B cell (primary cell): ENCODE data around the gene SACM1L. TPM values are rescaled to one million over a fixed set of nuclear protein-coding genes. Genes with fewer than 3 reads are reported as not detected.

Experiments used
- ATAC-seq: fragments of 200-7000 bp; cut with Tn5 transposase; one replicate; pipeline ENCODE4 v1.10.0; 2021; ENCODE audit warnings: low read depth, mild to moderate bottlenecking, moderate number of reproducible peaks, moderate library complexity
- CTCF ChIA-PET: fragments of 350-600 bp; sonication (Branson Sonifier 250); formaldehyde crosslinking; loops from one replicate; lab custom pipeline; 2021; ENCODE audit warnings: antibody characterized with exemption, inconsistent platforms; lab: Charles Lee
- POLR2A ChIA-PET: fragments of 350-600 bp; sonication (Branson Sonifier 250); formaldehyde crosslinking; loops from one replicate; lab custom pipeline; 2021; ENCODE audit warnings: antibody characterized with exemption; lab: Charles Lee
- DNase-seq: peaks from one replicate; pipeline ENCODE4 v3.0.0; 2013
- H2AFZ ChIP-seq: 2 replicates; pipeline ENCODE4 v1.6.1; 2012; ENCODE audit warnings: mild to moderate bottlenecking, low read depth, low read length; ENCODE audit not compliant: insufficient read depth, poor library complexity, severe bottlenecking
- H3K27ac ChIP-seq, 2 donors: 1 replicate in 1 of 2; 2 replicates in 1 of 2; pipeline ENCODE4 v1.5.1; 2012 to 2013; ENCODE audit warnings: low read length in 2 of 2, mild to moderate bottlenecking in 2 of 2, moderate library complexity in 1 of 2
- H3K27me3 ChIP-seq, 4 experiments: fragments of 200-600 bp in 1 of 4; sonication (generic) in 1 of 4; replicated peaks in 1 of 4; 1 replicate in 2 of 4; 2 replicates in 2 of 4; pipeline versions ENCODE4 v1.6.1 to v1.7.0; 2013 to 2016; ENCODE audit warnings: low read length in 3 of 4, mild to moderate bottlenecking in 2 of 4, mixed read lengths in 1 of 4, moderate library complexity in 1 of 4; ENCODE audit not compliant: insufficient read depth in 4 of 4, control insufficient read depth in 3 of 4; ENCODE audit errors: control extremely low read depth in 1 of 4
- H3K36me3 ChIP-seq, 2 experiments: replicated peaks in 1 of 2; 1 replicate in 1 of 2; 2 replicates in 1 of 2; pipeline versions ENCODE4 v1.6.1 to v1.7.1; 2013; ENCODE audit warnings: low read length in 1 of 2; ENCODE audit not compliant: insufficient read depth in 2 of 2, control insufficient read depth in 1 of 2; ENCODE audit errors: control extremely low read depth in 1 of 2, extremely low read depth in 1 of 2
- H3K4me1 ChIP-seq, 2 donors: fragments of 200-600 bp in 1 of 2; sonication (generic) in 1 of 2; 1 replicate in 1 of 2; 2 replicates in 1 of 2; pipeline versions ENCODE4 v1.5.1 to v1.6.1; 2013 to 2017; ENCODE audit warnings: low read length in 2 of 2; ENCODE audit not compliant: control insufficient read depth in 2 of 2, insufficient read depth in 2 of 2
- H3K4me2 ChIP-seq: replicated peaks from 2 replicates; pipeline ENCODE3; 2012; ENCODE audit warnings: mild to moderate bottlenecking, low read depth, low read length; ENCODE audit not compliant: poor library complexity, severe bottlenecking
- H3K4me3 ChIP-seq, 5 experiments: fragments of 200-600 bp in 1 of 5; sonication (generic) in 1 of 5; 1 replicate in 3 of 5; 2 replicates in 2 of 5; pipeline versions ENCODE4 v1.5.1 to v1.7.0; 2011 to 2016; ENCODE audit warnings: low read length in 4 of 5, mild to moderate bottlenecking in 4 of 5, low read depth in 2 of 5, control low read depth in 1 of 5, moderate library complexity in 1 of 5; ENCODE audit not compliant: insufficient read depth in 1 of 5; ENCODE audit errors: control extremely low read depth in 1 of 5, extremely low read depth in 1 of 5
- H3K79me2 ChIP-seq: fragments of 200-600 bp; sonication (generic); one replicate; pipeline ENCODE4 v1.6.0; 2016; ENCODE audit warnings: low read length; ENCODE audit not compliant: control insufficient read depth, insufficient read depth
- H3K9ac ChIP-seq: fragments of 200-600 bp; sonication (generic); 2 replicates; pipeline ENCODE4 v1.6.1; 2017; ENCODE audit warnings: mild to moderate bottlenecking, low read length, moderate library complexity
- H3K9me3 ChIP-seq, 3 donors: one replicate each; pipeline versions ENCODE4 v1.6.1 to v1.7.1; 2013; ENCODE audit warnings: low read length in 2 of 3; ENCODE audit not compliant: control insufficient read depth in 2 of 3, insufficient read depth in 1 of 3; ENCODE audit errors: control extremely low read depth in 1 of 3
- H4K20me1 ChIP-seq: 2 replicates; pipeline ENCODE4 v1.6.0; 2012; ENCODE audit warnings: mild to moderate bottlenecking, low read length; ENCODE audit not compliant: insufficient read depth, control insufficient read depth, poor library complexity, severe bottlenecking
- H3K27ac Mint-ChIP-seq: one replicate; pipeline ENCODE4 v1.8.0; 2021; ENCODE audit warnings: mixed read lengths
- H3K27me3 Mint-ChIP-seq: one replicate; pipeline ENCODE4 v1.8.0; 2021; ENCODE audit warnings: mixed read lengths
- H3K4me1 Mint-ChIP-seq: one replicate; pipeline ENCODE4 v1.8.0; 2021; ENCODE audit warnings: mixed read lengths
- H3K4me3 Mint-ChIP-seq: one replicate; pipeline ENCODE4 v1.8.0; 2021; ENCODE audit warnings: mixed read lengths
- H3K9me3 Mint-ChIP-seq: one replicate; pipeline ENCODE4 v1.8.0; 2022; ENCODE audit warnings: mixed read lengths; ENCODE audit not compliant: insufficient read depth
- CTCF ChIP-seq: fragments of 200-600 bp; IDR thresholded peaks from one replicate; pipeline ENCODE4 v1.8.0; 2022; ENCODE audit warnings: antibody characterized with exemption, mild to moderate bottlenecking
- EZH2 ChIP-seq: IDR thresholded peaks from 2 replicates; pipeline ENCODE4 v1.6.1; 2012; ENCODE audit warnings: borderline replicate concordance, low read depth, mild to moderate bottlenecking, moderate library complexity, low read length; ENCODE audit not compliant: insufficient read depth, poor library complexity, severe bottlenecking
- WGBS: methylation state at CpG from one replicate; pipeline ENCODE4 v1.1.5; 2013; ENCODE audit warnings: missing lambda C conversion rate; ENCODE audit not compliant: insufficient coverage; 5-methylcytosine and 5-hydroxymethylcytosine counted together
- intact Hi-C: fragments of 100-400 bp; cut with micrococcal nuclease; formaldehyde crosslinking; loops from one replicate; pipeline ENCODE4 v1.10.0; 2022
- polyA plus RNA-seq: library from polyadenylated mRNA; depleted of rRNA; stranded (reverse); fragments of >200 nt; gene quantifications from 2 replicates; pipeline ENCODE4 v1.2.3, GENCODE V29; 2012
- total RNA-seq, 2 donors: library from RNA; stranded (reverse); fragments of 120-200 nt in 1 of 2; gene quantifications; 1 replicate in 1 of 2; 2 replicates in 1 of 2; pipeline versions ENCODE4 v1.2.3 to v1.2.4, GENCODE V29; 2013 to 2022

Gene SACM1L
- total and polyA plus RNA-seq, 2 donors (not counting 1 experiment from before 2014, with no cell fraction given): 20.7 to 85.7 TPM

GRCh38 chr3:45758871-45759270 lies 69.7 kb downstream of the SACM1L start:
- Histone ChIP-seq H3K36me3 (no peaks in the 10 kb centered on the region), H3K27me3 (no peaks in the 10 kb centered on the region), H3K79me2 (no peaks in the 10 kb centered on the region), H3K4me2 (no peak overlapping the region), H3K4me3 (no peak overlapping the region), H3K9ac (no peak overlapping the region), H3K4me1 (peaks cover 0 to 5% of the 10 kb centered on the region in 2 donors), H2AFZ (no peak overlapping the region), H3K9me3 (no peaks in the 10 kb centered on the region), H3K27ac (no peak overlapping the region), H4K20me1 (no peaks in the 10 kb centered on the region)
- DNase-seq (no peak), ATAC-seq (no peak)
- no peak overlapping the region for H3K4me3 Mint-ChIP-seq
- H3K4me1 Mint-ChIP-seq: peaks cover 2% of the 10 kb centered on the region
- H3K27ac Mint-ChIP-seq: no peak overlapping the region
- CTCF ChIA-PET: interaction anchor here (1.1 to 5.9 kb wide), 3 partner anchors 8 to 319 kb away, joined by 3 to 84 read pairs (median 42); no protein-coding TSS in a partner anchor
- intact Hi-C loops: no loop called here
- 91% methylated on average over 15 of the region's 16 CpGs for WGBS
- peaks cover 8% of the 10 kb centered on the region for H3K27me3 Mint-ChIP-seq
- POLR2A ChIA-PET: no interaction called here
- H3K9me3 Mint-ChIP-seq: no peaks in the 10 kb centered on the region
- TF ChIP-seq EZH2: no peak
- TF ChIP-seq CTCF: no peak

GRCh38 chr3:45759851-45760250 lies 70.7 kb downstream of the SACM1L start:
- no peak for DNase-seq
- intact Hi-C loops: no loop called here
- H3K36me3 ChIP-seq: no peaks in the 10 kb centered on the region
- Mint-ChIP-seq H3K4me3 (no peak overlapping the region), H3K27me3 (peaks cover 13% of the 10 kb centered on the region), H3K9me3 (no peaks in the 10 kb centered on the region), H3K4me1 (peaks cover 2% of the 10 kb centered on the region), H3K27ac (no peak overlapping the region)
- ChIA-PET CTCF (interaction anchor here (1.1 to 5.9 kb wide), 3 partner anchors 9 to 318 kb away, joined by 3 to 84 read pairs (median 42); no protein-coding TSS in a partner anchor), POLR2A (no interaction called here)
- H3K4me2 ChIP-seq: no peak overlapping the region
- ATAC-seq: no peak
- no peaks in the 10 kb centered on the region for H3K27me3 ChIP-seq
- no peak overlapping the region for H2AFZ ChIP-seq
- no peak overlapping the region for H3K9ac ChIP-seq
- H3K27ac ChIP-seq: no peak overlapping the region
- H3K79me2 ChIP-seq: no peaks in the 10 kb centered on the region
- 91% methylated on average over 7 of the region's 12 CpGs for WGBS
- peaks cover 0 to 5% of the 10 kb centered on the region in 2 donors for H3K4me1 ChIP-seq
- H3K9me3 ChIP-seq: no peaks in the 10 kb centered on the region
- TF ChIP-seq CTCF (no peak), EZH2 (no peak)
- H4K20me1 ChIP-seq: no peaks in the 10 kb centered on the region
- H3K4me3 ChIP-seq: no peak overlapping the region
